Amygdala (tissue), 56 donors: ENCODE measurements around the gene AHCY.
"Not testable (repeated sequence)": the region's sequence is repeated elsewhere in the genome, so short reads cannot be mapped to it uniquely, and the experiment has no call there.

Experiments used
- DNase-seq, 56 donors: peaks; one replicate each; lab custom pipeline; 2025; lab: John Stamatoyannopoulos, UW

Gene AHCY

GRCh38 chr20:34300256-34300806 is 2.8 kb downstream of the AHCY start:
- no peak for DNase-seq

GRCh38 chr20:34299556-34300255 is 3.4 kb downstream of the AHCY start:
- DNase-seq = no peak

DNA sequence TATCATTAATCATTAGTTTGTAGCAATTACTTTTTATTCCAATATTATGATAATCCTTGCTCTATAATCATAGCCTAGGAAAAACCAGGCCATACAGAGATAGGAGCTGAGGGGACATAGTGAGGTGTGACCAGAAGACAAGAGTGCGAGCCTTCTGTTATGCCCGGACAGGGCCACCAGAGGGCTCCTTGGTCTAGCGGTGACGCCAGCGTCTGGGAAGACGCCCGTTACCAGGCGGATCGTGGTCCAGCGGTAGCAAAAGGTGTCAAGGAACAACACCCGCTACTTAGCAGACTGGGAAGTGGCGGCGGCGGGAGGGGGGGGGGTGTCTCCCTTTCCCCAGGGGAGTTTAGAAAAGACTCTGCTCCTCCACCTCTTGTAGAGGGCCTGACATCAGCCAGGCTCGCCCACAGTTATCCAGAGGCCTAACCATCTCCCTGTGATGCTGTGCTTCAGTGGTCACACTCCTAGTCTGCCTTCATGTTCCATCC is 4.8 kb downstream of the AHCY start:
- DNase-seq = not testable (repeated sequence)

- no peak for DNase-seq
Measured at GRCh38 chr20:34296468-34296867, 6.7 kb downstream of the AHCY start.

GRCh38 chr20:34295284-34295683 is 7.9 kb downstream of the AHCY start:
- DNase-seq = no peak

- no peak for DNase-seq
Measured at GRCh38 chr20:34294563-34294962, 8.6 kb downstream of the AHCY start.

DNA sequence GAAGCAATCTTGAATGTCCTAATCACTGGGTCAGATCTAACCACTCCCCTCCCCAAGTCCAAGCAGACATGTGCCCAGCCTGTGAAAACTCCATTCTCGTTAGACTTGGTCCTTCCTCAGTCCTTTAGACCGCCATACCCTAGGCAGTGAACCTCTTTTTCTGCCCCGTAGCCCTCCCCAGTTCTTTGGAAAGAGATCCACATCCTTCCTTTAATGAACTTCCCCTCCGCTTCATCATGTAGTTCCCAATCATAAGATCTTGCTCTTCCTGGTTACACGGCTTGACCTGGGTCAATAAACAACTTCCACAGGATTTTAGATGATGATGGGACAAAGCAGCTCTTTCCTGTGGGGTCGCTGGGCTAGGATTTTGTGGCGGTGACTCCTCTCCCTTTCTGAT is 9.6 kb downstream of the AHCY start:
- DNase-seq = no peak

GRCh38 chr20:34293119-34293518 is 10.0 kb downstream of the AHCY start:
- DNase-seq = no peak

GRCh38 chr20:34292496-34292895 is 10.7 kb downstream of the AHCY start:
- no peak for DNase-seq

- DNase-seq = no peak
Measured at GRCh38 chr20:34290471-34290870, 12.7 kb downstream of the AHCY start.

- not testable (repeated sequence) for DNase-seq
Measured at GRCh38 chr20:34287500-34287899, 15.7 kb downstream of the AHCY start.

GRCh38 chr20:34285450-34285849 is 17.7 kb downstream of the AHCY start:
- DNase-seq = no peak

- no peak for DNase-seq
Measured at GRCh38 chr20:34283844-34284243, 19.3 kb downstream of the AHCY start.

GRCh38 chr20:34282041-34282440 is 21.1 kb downstream of the AHCY start:
- no peak for DNase-seq

DNA sequence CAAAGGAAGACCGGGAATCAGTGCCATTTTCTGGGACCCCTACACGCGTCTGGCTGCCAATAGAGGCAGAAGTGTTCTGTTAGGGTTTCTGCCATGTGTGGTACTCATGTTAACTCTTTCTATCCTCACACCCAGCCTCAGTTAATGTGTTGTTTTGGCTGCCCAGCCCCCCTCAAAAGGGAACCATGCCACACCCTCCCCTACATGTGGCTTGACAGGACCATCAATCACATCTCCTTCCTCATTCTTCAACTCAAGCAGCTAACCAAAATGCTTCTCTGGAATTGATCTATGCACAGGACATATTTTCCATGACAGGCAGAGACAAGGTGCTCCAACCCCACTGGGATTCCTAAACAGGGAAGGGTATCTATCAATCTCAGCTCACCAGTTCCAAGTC is 22.0 kb downstream of the AHCY start:
- DNase-seq = no peak

DNA sequence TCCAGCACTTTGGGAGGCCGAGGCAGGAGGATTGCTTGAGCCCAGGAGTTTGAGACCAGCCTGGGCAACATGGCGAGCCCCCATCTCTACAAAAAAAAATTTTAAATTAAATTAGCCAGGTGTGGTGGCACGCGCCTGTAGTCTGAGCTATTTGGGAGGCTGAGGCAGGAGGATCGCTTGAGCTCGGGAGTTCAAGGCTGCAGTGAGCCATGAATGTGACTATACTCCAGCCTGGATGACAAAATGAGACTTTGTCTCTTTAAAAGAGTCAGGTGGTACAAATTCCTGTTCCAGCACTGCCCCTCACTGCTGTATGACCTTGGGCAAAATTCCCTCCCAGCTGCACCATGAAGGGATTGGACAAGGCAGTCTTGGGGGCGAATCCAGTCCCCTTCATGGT is 28.5 kb downstream of the AHCY start:
- DNase-seq = no peak

- no peak for DNase-seq
Measured at GRCh38 chr20:34271956-34272355, 31.2 kb downstream of the AHCY start.

DNA sequence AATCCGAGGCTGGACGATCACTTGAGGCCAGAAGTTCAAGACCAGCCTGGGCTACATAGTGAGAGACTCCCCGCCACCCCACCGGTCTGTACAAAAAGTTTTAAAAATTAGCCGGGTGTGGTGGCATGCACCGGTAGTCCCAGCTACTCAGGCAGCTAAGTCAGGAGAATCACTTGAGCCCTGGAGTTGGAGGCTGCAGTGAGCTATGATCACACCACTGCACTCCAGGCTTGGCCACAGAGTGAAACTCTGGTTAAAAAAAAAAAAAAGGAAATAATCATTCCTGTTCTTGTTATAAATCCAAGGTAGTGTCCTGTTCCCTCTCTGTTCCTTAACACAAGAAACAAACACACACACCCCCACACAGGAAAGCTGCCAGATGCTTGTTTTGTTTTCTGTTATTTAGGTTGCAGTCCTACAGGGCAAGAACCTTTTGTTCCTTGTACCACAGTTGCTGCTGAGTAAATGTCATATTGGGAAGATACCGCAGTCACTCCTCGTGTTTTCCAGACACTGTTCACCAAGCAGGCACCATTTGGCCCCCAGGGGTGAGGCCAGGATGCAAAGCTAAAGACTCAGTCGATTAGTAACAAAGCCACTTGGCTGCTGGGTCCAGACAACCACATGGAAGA is 33.0 kb downstream of the AHCY start:
- peak in 1 of 56 donors; percentile 0 for DNase-seq

DNA sequence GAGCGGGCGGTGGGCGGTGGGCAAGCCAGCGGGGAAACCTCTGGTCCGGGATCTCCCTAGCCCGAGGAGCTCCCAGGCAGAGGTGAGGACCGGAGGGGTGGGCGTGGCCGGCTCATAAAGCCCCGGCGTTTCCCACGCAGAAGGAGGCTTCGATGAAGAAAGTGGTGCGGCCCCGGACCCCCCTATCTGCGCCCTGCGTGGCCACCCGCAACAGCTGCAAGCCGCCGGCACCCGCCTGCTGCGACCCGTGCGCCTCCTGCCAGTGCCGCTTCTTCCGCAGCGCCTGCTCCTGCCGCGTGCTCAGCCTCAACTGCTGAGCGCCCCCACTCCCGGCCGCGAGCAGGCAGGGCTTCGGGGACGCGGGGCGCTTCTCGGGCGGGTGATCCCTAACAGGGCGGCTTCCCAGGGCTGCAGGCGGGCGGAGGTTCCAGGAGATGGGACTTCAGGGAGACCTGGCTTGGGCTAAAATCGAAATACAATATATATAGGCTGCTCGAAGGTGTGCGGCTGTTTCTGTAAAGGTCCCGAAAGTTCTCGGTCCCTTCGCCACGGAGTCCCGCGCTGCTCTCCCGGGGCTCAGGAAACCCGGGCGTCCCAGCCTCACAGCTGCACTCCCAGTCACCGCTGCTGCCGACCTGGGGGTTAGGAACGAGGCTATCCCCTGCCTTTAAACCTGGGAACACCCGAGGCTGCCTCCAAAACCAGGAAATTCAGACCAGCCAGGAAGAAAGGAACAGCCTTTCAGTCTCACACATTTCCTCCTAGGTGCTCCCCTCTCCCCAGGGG is 34.1 kb downstream of the AHCY start:
- peak in 12 of 56 donors; percentile 1 to 31 (median 10) for DNase-seq

GRCh38 chr20:34268145-34268544 is 35.0 kb downstream of the AHCY start:
- DNase-seq = no peak

DNA sequence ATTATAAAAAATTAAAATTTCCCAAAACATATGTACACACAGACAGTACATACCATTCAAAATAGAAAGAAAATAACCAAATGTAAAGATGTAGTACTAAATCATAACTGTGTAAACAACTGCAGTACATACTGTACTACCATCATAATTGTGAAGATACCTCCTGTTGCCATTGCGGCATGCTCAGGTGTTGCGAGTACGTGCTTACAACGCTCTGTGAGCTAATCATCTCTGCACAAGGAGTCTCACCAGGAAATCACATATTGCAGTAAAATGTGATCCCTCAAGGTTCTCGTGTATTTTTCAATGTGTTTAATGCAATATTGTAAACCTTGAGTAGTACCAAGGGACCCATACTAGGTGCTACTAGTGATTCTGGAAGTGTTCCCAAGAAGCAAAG is 39.0 kb downstream of the AHCY start:
- DNase-seq = no peak
